Adrenal gland (tissue), 5 donors: ENCODE results near the gene STAT5B.

ENCODE experiments used
- POLR2A ChIP-seq, 2 donors: fragments of 450-650 bp; IDR thresholded peaks; one replicate each; pipeline ENCODE4 v1.6.1; 2017; ENCODE audit warnings: antibody characterized with exemption in 2 of 2, mild to moderate bottlenecking in 2 of 2, moderate library complexity in 1 of 2
- TF ChIP-seq, protein P1 (sequence below), 6 experiments: fragments of 450-650 bp in 4 of 6; fragments of 200-600 bp in 2 of 6; sonication (generic) in 1 of 6; IDR thresholded peaks; 1 replicate in 5 of 6; 2 replicates in 1 of 6; pipeline versions ENCODE4 v1.5.1 to v1.8.0; 2016 to 2021; ENCODE audit warnings: antibody characterized with exemption in 6 of 6, mild to moderate bottlenecking in 2 of 6, moderate library complexity in 1 of 6
- donor health status: DM: no; HTN: no; CAD: no.

GRCh38 chr17:42304187-42305030, 28.2 kb upstream of the STAT5B start:
- no peak for TF ChIP-seq POLR2A (IDR thresholded peaks at IDR 0.05)
- TF ChIP-seq, protein P1, sequence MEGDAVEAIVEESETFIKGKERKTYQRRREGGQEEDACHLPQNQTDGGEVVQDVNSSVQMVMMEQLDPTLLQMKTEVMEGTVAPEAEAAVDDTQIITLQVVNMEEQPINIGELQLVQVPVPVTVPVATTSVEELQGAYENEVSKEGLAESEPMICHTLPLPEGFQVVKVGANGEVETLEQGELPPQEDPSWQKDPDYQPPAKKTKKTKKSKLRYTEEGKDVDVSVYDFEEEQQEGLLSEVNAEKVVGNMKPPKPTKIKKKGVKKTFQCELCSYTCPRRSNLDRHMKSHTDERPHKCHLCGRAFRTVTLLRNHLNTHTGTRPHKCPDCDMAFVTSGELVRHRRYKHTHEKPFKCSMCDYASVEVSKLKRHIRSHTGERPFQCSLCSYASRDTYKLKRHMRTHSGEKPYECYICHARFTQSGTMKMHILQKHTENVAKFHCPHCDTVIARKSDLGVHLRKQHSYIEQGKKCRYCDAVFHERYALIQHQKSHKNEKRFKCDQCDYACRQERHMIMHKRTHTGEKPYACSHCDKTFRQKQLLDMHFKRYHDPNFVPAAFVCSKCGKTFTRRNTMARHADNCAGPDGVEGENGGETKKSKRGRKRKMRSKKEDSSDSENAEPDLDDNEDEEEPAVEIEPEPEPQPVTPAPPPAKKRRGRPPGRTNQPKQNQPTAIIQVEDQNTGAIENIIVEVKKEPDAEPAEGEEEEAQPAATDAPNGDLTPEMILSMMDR (IDR thresholded peaks at IDR 0.05) = no peak
